GM20431 (cell line): ENCODE measurements around the gene FAHD2A.
"Not testable (repeated sequence)": the region's sequence is repeated elsewhere in the genome, so short reads cannot be mapped to it uniquely, and the experiment has no call there.

Experiments used
- in situ Hi-C: fragments of 300-500 bp; cut with MseI, MboI; formaldehyde crosslinking; loops from one replicate; pipeline ENCODE4 v1.15.0; 2020; ENCODE audit warnings: low sequenced_read_pairs; ENCODE audit not compliant: unreplicated experiment

Gene FAHD2A

DNA sequence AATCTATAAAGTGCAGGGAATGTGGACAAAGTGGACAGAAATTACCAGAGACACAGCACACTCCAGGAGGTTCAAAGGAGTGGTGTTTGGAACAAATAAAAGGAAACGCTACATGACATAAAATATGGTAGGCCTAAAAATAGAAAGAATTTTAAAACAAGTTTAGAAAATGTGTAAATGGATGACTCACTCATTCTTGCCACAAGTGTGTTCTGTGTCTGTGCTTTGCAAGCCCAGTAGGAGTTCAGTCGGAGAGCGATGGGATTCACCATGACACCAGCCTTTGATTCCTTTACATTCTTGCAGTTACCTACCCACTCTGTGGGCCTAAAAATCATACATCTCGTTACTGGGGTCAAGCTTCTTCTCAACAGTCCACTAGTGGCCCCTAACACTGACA lies 30.9 kb downstream of the FAHD2A start:
- in situ Hi-C loops = not testable (repeated sequence)

DNA sequence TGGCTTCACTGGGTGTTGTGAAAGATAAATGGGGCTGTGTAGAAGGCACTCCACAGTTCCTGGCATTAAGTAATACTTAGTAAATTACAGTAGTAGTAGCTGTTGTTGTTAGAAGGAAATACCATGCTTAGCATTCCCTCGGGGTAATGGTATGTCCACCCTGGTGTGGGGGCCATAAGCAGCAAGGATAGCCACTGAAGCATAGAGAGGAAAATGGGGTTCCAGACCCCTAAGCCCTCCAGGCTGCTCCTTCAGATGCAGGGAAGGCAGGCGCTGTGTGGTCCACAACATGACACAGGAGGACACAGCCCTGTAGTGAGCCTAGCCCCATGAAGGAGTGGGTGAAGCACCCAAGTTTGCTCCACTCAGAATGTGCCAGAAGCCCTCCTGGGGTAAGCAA lies 31.5 kb downstream of the FAHD2A start:
- in situ Hi-C loops = not testable (repeated sequence)

GRCh38 chr2:95434507-95435076 lies 32.1 kb downstream of the FAHD2A start:
- in situ Hi-C loops = not testable (repeated sequence)

- in situ Hi-C loops = not testable (repeated sequence)
Measured at GRCh38 chr2:95435162-95435871, 32.8 kb downstream of the FAHD2A start.

- in situ Hi-C loops = not testable (repeated sequence)
Measured at GRCh38 chr2:95435872-95436209, 33.3 kb downstream of the FAHD2A start.

DNA sequence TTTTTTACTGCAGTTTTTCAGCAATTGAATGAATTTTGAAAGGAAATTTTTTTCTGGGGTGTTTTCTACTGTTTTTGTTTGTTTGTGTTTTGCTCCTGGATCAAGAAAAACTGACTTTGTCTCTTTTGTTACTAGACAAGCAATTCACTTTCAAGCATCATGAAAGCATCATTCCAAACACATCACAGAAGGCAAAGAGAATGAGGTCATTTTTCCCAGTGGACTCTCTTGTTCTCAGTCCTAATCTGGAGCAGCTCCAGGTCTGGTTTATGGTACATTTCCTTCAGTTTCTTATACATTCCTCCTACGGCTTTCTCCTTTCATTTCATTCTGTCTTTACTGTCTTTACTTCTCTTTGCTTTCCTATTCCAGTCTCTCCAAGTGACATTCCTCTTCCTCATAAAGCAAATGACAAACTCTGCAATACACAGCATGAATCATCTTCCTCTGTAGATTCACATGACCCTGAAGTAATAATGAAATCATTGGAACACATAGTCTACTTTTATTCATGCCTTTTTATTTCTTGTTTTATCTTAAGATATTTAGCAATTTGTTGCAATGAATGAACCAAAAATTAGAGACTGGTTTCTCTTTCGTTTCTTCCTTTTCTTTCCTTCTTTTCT lies 40.1 kb downstream of the FAHD2A start:
- in situ Hi-C loops = not testable (repeated sequence)

DNA sequence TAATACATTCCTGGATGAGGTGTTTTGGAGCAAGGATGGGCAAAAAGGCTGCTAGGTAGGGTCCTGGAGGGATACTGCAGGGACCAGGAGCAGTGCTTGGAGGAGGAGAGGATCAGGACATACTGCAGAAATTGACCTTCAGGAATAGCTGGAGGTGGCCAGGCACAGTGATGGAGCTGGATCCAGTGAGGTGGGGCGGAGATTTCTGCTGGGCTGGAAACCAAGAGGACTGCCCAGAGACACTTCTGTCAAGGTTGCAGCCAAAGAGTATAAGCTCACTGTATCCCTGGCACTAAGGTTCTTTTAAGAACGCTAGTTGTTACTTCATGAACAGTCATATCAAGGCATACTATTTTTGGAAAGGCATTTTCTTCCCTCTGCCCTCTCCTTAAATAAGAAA lies 42.8 kb downstream of the FAHD2A start:
- in situ Hi-C loops = not testable (repeated sequence)

GRCh38 chr2:95463292-95463691 lies 60.8 kb downstream of the FAHD2A start:
- in situ Hi-C loops = not testable (repeated sequence)
